Fibroblast of skin of right quadriceps (primary cell): ENCODE data around the gene ZFYVE9.
"Not testable (repeated sequence)": the region's sequence is repeated elsewhere in the genome, so short reads cannot be mapped to it uniquely, and the experiment has no call there.

ENCODE experiments used
- DNase-seq: peaks from one replicate; pipeline ENCODE4 v3.0.0-alpha.2; 2013

ZFYVE9 gene

DNA sequence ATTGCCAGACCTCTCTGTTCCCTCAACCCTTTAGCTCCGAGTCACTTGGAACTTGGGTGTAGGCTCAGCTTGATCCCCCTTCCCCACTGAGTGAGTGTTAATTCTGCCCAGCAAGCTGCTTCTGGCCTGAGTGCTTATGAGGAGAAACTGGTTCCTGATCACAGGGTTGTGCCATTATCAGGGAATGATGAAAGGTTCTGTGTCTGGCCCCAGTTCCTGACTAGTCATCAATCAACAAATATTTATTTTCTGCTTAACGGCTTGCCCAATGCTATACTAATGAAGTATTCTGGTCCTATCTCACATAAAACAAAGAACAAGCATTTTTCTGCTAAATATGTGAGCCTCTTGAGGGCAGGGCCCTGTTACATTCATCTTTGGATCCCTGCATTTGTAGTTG is 203.4 kb downstream of the ZFYVE9 start:
- DNase-seq, result no peak

DNA sequence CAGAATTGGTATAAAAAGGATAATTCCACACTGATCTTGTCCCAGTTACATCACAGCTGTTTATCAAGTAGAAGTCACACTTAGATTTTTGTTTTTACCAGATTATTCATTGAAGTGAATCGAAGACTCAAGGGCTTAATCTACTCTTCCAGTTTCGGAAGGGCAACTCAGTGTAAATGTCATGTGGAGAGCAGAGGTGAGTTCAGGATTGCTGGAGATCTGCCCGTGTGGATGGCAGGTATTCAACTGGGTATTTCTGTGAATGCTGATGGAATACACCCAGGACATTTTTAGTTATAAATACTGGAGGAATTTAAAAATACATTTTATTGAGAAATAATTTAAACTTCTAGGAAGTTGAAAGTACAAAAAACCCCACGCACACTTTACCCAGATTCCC is 204.8 kb downstream of the ZFYVE9 start:
- DNase-seq, result no peak

DNA sequence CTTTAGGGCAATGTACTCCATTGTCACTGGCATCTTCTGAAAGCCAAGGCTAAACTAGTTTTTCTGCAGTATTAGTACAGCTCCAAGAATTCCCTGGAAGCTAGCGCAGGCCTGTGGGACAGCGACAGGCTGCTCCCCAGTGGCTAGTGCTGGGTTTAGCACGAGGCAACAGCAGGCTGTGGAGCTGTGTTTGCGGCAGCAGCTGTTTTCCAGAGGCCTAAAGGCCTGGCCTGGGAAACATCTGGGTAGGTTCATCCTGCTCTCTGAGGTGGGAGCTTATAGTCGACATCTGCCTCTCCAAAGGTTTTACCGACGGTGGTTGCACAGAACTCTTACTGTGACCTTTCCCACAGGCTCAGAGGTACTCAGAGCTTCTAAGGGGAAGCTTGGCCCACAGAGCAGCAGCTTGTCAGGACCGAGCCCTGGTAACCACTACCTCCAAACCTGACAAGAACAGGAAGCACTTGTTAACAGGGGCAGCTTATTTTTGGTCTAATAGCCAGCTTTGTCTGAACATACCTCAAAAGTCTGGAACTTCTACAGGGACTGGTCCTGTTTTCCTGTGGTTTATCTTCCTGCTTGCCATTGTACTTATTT is 206.9 kb downstream of the ZFYVE9 start:
- DNase-seq, result peak; percentile 29

DNA sequence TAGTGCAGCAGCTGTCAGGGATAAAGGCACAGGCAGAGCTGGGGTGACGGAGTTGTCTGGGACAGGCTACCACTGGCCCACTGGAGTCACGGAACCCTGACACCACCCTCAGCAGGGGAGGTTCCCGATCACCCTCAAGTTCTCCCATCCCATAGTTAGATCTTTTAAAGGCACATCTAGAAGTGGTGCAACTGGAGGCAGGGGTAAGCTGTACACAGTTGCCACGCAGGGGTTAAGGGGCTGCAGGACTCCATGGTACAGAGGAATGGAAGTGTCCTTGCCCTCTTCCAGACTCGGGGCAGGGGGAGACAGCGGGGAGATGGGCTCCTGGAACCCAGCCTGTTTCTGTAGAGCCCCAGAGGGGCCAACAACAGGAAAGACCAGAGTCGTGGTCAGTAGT is 210.8 kb downstream of the ZFYVE9 start:
- DNase-seq, result no peak

DNA sequence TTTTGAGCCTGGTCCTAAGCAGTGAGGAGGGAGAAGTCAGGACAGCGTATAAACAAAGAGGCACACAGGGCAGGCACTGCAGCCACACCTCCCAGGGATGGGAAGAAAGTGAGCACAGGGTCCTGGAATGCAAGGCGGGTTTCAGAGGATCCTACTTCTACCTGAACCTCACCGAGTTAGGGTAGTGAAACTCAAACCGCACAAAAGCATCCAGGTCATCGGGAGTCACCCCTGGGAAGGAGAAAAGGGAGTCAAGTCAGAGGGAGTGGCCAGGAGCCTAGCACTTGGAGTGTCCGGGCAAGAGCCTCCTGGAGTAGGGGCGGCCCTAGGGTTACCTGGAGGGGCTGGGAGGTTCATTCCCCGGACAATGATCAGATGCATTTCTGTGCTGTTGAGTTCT is 213.5 kb downstream of the ZFYVE9 start:
- no peak for DNase-seq

DNA sequence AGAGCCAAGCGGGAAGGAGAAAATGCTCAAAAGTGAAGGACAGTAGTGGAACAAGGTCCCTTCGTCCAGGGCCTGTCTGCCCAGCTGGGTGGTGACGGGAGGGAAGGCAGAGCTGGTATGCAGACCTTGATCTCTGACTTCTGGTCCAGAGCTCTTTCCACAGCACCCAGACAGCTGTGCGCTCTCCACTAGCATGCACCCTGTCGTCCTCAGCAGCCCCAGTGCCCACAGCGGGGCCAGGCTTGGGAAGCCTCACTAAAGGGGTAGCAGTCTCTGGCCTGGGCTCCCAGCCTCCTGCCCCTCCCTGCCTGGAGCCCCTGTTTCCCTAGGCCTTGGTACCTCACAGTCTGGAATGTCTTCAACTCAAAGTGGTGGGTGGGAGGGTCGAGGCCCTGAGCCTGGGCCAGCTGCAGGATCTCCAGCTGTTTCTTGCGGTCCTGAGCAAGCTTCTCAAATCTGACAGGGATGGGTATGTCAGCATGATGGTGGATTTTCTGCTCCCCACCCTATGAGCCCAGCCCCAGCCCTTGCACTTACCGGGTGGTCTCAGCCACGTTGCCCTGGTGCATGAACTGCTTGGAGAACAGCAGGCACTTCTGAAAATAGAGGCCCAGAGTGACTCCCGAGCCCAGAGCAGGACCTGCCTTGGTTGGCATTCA is 214.1 kb downstream of the ZFYVE9 start:
- DNase-seq, result no peak

DNA sequence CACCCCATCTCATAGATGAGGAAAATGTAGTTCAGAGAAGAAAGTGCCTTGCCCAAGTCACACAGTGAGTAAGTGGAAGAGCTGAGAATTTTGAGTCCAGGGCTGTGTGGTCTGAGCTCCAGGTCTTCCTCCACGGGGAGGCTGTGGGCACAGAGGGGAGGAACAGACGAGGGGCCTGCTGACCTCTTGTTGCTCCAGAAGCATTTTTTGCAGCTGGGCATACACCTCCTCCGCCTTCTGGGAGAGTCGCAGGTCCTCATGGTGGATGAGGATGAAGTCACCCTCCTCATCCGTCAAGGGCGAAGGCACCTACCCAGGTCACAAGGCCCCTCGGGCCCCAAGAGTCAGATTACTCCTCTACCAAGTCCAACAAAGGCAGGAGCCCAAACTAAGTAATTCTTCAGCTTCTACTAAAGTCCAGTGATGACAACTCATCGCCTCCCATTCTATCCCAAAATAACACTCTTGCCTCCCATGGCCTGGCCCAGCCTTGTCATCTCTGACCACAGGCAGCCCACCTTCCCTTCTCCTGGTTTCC is 215.0 kb downstream of the ZFYVE9 start:
- no peak for DNase-seq

DNA sequence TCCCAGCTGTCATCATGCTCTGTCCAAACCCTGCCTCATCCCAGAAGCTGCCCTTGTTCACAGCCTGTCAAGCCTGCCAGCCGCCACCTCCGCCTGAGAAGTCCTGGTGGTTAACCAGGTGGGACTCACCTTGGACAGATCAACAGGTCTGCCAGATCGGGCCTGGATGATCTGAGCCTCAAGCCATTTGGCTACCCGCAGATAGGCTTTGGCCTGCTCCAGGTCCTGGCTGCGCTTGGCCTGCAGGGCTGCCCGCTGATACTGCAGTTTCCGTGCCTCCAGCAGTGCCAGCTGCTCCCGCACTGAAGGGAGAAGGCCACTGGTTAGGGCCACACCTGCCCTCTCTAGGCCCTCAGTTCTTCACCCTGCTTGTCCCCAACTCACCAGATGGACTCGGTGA is 215.5 kb downstream of the ZFYVE9 start:
- no peak for DNase-seq

DNA sequence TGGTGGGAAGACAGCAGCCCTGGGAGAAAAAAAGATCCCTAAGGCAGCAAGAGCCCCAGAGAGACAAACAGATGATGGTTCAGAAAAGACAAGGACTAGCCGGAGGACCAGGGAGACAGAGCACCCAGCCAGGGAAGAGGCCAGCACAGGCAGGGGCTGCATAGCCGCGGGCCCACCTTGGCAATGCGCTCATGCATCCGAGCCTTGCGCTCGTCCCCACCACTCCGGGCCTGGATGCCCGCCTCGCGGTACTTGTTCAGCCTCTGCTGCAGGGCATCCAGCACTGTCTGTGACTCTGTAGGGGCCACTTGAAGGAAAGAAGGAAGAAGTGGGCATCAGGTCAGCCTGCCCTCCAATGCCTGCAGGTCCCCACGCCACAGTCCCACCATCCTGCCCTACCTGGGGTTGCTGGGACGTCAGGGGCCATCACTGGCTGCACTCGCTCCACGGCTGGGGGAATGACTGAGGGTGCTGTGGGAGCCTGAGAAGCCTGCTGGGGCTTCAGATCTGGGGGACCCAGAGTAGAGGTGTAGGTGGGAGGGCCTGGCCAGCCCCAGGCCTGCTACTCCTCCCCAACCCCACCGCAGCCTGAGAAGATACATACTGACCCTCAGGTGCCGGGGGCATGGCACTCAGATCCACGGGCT is 217.1 kb downstream of the ZFYVE9 start:
- no peak for DNase-seq

DNA sequence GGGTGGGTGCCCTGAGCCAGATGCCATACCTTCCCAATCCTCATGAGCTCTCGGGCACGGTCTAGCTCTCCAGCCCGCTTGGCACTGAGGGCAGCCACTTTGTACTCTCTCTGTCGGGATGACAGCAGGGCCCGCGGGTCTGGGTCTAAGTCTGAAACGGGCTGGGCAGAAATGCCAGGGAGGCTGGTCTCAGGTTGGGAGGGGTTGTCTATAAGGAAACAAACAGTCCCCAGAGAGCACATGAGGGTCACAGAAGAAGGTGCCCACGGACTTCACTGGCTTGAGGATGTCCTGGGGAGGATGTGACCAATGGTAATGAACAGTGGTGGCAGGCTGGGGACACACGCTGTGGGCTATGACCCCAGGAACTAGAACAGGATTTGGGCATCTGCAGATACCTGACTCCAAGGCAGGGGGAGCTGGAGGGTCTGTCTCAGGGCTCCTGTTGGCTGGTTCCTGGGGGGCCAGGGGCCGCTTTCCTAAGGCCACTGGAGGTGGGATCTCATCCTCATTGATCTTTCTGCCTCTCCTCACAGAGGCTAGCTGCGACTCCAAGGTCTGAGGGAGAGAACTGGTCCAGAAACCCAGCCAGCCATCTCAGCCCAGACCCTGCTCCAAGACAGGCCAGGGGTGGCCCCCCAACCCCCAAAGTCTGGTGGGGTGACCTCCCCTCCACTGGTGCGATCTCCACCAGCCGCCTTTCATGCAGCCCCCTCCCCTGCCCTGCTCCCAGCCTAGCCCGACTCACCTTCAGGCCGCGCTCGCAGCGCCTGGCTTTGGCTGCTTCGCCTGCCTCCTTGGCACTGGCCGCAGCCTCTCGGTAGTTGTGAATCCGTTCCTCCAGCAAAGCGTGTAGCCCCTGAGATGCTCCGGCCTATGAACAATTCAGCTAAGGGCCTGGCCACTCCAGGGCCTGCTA is 218.0 kb downstream of the ZFYVE9 start:
- no peak for DNase-seq

DNA sequence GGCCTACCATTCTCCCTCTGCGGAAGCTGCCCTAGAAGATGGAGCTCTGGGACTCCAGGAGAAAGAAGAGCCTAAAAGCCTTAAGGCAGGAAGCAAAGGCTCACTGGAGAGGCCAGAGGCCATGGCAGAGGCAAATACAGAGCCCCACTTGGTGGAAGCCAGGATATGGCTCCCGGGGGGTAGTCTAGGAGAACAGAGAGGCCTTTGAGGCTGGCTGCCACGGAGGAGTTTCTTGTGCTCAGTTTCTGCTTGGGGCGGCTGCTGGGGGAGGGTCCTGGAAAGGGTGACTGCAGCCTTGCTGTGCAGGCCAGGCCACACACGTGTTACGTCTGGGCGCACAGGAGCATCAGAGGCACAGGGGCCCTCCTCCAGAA is 218.7 kb downstream of the ZFYVE9 start:
- no peak for DNase-seq

DNA sequence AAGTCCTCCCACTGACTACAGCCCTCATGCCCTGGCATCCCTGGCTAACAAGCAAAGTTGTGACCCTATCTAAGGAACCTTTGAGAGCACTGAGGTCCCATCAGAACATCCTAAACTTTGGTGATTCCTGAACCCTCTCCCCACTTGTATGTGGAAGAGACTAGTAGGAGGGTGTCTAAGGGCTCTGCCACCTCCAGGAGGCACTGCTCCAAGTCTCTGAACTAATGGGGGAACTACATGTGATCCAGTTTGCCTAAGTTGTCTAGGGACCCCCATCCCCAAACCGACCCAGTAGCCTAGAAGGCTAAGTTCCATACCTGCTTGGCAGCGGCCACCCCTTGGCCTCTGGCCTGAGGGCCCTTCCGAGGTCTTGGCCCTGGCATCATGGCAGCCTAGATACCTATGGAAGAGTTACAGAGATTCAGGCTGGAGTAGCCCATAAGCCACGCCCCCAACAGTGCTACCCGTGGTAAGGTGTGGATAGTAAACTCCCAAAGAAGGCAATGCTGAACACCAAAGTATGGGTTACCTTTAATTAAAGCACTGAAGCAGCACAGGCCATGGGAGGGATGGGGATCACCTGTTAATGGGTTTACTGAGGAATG is 222.4 kb downstream of the ZFYVE9 start:
- DNase-seq, result no peak

DNA sequence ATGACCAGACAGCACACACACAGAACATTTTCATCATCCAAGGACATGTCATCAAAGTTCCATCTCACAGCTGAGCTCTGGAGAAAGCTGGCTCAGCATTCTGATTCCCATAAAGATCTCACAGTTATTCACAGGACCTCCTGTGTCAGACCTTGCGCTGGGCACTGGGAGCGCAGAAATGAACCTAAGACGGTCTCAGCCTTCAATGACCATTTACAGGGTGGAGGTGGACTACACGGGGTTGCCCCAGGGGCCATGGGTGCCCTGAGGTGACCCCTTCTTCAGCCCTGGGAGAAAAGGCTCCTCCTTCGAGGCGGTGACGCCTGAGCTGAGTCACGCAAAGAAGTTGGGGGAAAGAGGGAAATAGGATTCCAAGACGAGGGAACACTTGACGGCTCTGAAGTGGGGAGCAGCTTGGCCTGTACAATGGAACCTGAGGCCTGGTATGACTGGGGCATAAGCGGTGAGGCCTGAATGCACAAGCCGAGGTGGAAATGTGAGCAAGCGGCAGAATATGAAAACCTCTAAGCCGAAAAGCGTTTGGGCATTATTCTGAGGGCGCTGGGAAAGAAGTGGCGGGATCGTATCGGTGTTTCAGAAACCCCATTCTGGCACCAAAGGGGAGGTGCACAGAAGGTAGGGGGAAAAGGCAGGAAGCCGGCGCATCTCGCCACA is 223.3 kb downstream of the ZFYVE9 start:
- DNase-seq, result peak; percentile 75

DNA sequence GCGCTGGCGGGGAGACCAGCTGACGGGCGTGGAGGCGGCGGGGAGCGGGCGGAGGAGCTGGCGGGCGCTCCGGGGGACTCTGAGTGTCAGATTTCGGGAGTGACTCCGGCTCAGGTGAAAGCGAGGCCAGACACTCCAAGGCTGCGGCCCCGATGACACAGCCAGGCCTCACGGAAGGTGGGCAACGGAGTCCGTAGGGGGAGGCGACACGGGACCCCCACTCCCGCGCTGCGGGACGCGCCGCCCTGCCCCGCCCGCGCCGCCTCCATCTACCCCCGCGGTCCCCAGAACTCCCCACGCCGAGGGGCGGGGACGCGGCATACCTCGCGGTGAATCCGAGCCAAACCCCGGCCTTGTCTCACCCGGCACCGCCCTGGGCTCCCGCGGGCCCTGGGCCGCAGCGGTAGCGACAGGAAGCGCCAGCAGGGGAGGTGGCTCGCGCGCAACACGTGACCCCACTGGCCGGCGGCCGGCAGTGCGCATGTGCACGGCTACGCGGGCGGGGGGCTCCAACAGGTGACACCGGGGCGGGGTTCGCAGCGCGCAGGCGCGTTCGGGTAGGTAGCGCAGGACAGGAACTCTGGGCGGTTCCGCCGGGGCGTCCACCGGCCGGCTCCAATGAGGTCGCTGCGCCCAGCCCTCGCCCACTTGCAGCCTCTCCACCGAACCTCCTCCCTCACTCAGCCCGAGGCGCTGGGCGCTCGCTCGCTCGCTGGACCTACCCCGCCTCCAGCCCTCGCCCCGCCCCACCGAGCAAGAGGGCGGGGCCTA is 224.0 kb downstream of the ZFYVE9 start, which contains the start of gene CC2D1B:
Gene CC2D1B, minus strand, starts transcription at position 460 of the 771 bp plus-strand sequence. CDS start 1,585 bp downstream, outside the sequence.
- DNase-seq, result peak; percentile 96

DNA sequence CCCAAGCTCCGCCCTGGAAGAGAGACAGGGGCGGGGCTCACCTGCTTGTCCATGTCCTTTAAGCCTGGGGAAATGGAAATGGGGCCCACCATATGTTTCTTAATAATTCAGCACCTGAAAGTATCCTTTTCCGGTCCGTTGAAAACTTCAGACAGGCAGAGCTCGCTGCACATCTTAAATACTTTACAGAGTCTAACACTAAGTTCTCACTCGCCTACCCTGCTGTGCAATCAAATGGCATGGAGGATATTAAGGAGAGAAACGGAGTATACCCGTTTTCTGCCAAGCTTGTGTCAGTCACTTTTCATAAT is 224.6 kb downstream of the ZFYVE9 start:
- DNase-seq, result no peak

DNA sequence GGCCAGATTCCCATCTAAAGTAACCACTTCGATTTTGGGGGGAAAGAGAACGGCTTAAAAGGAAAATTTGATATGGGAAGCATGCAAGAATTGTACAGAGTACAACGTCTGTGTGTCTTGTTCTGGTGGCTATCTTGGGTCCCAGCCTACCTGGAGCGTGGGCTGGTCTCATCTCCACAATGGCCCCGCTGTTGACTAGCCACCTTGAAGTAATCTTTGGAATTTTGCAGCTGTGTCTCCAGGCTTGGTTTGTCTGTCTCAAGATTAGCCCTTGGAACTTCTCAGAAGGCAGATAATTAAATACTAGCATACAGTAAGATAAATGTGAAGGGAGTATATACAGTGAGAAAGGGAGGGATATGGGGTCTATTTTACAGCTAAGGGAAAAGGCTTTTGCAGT is 225.4 kb downstream of the ZFYVE9 start:
- no peak for DNase-seq

DNA sequence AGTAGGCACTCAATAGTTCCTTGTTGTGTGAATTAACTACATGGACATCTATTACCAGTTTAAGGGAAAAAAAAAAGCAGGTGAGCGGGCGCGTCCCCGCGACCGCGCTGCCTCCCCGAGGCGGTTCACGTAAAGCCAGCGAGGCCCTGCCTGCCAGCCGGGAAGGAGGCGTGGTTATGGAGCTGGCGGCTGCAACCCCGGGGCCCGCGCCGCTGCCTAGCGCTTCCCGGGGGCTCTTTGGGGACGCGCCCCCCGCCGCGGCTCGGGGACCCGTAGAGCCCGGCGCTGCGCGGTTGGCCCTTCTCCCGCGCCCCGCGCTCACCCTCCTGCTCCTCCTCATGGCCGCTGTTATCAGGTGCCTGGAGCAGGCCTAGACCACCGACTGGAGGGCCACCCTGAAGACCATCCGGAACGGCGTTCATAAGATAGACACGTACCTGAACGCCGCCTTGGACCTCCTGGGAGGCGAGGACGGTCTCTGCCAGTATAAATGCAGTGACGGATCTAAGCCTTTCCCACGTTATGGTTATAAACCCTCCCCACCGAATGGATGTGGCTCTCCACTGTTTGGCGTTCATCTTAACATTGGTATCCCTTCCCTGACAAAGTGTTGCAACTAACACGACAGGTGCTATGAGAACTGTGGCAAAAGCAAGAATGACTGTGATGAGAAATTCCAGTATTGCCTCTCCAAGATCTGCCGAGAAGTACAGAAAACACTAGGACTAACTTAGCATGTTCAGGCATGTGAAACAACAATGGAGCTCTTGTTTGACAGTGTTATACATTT is 226.7 kb downstream of the ZFYVE9 start:
- DNase-seq, result peak; percentile 38

DNA sequence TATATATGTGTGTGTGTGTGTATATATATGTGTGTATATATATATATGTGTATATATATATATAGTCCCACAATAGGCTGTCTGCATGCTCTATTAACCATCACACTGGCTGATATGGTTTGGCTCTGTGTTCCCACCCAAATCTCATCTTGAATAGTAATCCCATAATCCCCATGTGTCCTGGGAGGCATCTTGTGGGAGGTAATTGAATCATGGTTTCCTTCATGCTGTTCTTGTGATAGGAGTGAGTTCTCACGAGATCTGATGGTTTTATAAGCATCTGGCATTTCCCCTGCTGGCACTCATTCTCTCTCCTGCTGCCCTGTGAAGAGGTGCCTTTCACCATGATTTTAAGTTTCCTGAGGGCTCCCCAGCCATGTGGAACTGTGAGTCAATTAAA is 228.0 kb downstream of the ZFYVE9 start:
- DNase-seq, result not testable (repeated sequence)

DNA sequence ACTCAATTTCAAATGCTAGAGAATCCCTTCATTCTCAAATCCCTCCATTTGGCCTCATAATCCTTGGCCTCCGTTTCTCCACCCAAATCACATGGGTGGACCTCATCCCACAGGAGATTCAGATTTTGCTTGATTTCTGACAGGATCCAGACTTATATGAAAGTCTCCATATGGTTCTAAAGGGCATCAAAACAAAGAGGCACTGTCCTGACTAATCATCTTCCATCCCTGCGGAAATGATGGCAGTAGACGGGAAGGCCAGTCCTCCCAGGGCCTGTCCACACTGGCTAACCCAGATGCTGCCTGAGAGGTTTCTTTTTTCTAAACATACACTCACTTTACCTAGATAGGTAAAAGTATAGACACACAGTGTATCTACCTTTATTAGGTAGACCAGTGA is 243.5 kb downstream of the ZFYVE9 start:
- DNase-seq, result no peak

DNA sequence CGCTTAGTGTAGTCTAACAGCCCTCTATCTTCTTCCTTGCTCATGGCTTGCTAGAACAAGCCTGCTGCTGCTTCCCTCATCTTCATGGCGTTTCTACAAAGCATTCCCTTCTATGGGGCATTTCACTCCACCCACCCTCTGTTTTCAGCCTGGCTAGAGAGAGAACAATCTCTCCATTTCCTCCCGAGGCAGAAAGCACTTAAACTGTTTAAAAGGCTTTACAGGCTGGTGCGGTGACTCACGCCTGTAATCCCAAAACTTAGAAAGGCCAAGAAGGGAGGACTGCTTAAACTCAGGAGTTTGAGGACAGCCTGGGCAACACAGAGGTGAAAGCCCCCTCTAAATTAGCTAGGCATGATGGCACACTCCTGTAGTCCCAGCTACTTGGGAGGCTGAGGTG is 244.6 kb downstream of the ZFYVE9 start:
- no peak for DNase-seq

DNA sequence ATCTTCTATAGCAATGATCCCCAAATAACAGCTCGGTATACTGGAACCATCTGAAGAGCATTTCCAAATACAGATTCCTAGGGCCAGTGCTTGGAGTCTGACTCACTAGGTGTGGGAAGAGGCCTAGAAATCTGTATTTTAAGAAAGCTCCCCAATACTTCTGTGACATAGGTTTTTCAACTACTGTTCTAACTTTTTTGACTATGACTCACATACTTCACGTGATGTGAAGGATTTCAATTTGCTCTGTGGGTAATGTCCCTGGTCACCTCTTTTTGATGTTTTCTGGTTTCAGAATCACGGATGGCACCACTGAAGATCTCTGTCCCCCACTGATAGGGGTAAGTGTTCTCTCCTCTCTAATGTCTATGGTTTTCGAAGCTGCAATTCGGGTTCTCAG is 251.3 kb downstream of the ZFYVE9 start:
- no peak for DNase-seq
